Calu3 (cell line): Measurements from ENCODE around the gene NPTXR. TPM values are rescaled to one million over a fixed set of nuclear protein-coding genes. Genes with fewer than 3 reads are reported as not detected.

Source experiments
- BruUV-seq: library from RNA; stranded (reverse); fragments of 400-500 nt; replicated peaks from 2 replicates; lab custom pipeline; 2021; lab: Mats Ljungman, UMichigan
- CTCF ChIA-PET: fragments of 300-600 bp; sonication (Branson Sonifier 250); formaldehyde crosslinking; loops from one replicate; lab custom pipeline; 2022; ENCODE audit warnings: antibody characterized with exemption; lab: Charles Lee
- DNase-seq: peaks from one replicate; pipeline ENCODE4 v3.0.0; 2022
- H3K27ac Mint-ChIP-seq: one replicate; pipeline ENCODE4 v1.8.0; 2022; ENCODE audit warnings: mixed read lengths; ENCODE audit not compliant: unreplicated experiment
- H3K27me3 Mint-ChIP-seq: one replicate; pipeline ENCODE4 v1.8.0; 2022; ENCODE audit warnings: mixed read lengths; ENCODE audit not compliant: unreplicated experiment
- H3K36me3 Mint-ChIP-seq: one replicate; pipeline ENCODE4 v1.8.0; 2022; ENCODE audit warnings: mild to moderate bottlenecking, moderate library complexity, mixed read lengths; ENCODE audit not compliant: insufficient read depth, unreplicated experiment
- H3K4me1 Mint-ChIP-seq: one replicate; pipeline ENCODE4 v1.8.0; 2022; ENCODE audit warnings: mild to moderate bottlenecking, low read depth, mixed read lengths; ENCODE audit not compliant: unreplicated experiment
- H3K4me3 Mint-ChIP-seq: one replicate; pipeline ENCODE4 v1.8.0; 2022; ENCODE audit warnings: mild to moderate bottlenecking, low read depth, moderate library complexity, mixed read lengths; ENCODE audit not compliant: unreplicated experiment
- H3K9me3 Mint-ChIP-seq: one replicate; pipeline ENCODE4 v1.8.0; 2022; ENCODE audit warnings: low read depth, mixed read lengths; ENCODE audit not compliant: unreplicated experiment
- intact Hi-C: fragments of 100-400 bp; cut with micrococcal nuclease; formaldehyde crosslinking; loops from one replicate; pipeline ENCODE4 v1.10.0; 2022; ENCODE audit not compliant: unreplicated experiment
- total RNA-seq: library from RNA; stranded (reverse); gene quantifications from 2 replicates; pipeline ENCODE4 v1.2.3, GENCODE V29; 2022
- TF ChIP-seq, protein P1 (sequence below): fragments of 200-600 bp; IDR thresholded peaks from one replicate; pipeline ENCODE4 v1.8.0; 2022; ENCODE audit warnings: antibody characterized with exemption; ENCODE audit not compliant: unreplicated experiment

Gene NPTXR
- total RNA-seq, 1 experiment from 2014 or later: 6.1 TPM

DNA sequence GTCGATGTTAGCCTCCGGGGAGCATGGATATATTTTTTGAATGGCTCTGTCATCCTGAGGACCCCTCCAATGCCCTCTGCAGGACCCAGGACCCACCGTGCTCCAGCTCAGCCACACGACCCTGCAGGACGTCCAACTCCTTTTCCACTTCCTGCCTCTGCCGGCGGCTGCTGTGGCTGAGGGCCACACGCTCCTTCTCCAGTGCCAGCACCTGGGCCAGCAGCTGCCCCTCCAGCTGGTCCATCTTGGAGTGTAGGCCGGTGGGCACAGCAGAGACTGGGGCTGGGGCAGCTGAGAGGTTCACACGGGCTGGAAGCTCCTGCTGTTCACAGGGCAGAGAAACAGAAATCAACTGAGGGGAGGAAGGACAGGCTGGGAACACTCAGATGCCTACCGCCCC, 15.6 kb downstream of the NPTXR start:
- Mint-ChIP-seq H3K27me3 (peaks cover 33% of the 10 kb centered on the region), H3K4me3 (no peak overlapping the region), H3K36me3 (no peaks in the 10 kb centered on the region), H3K4me1 (peaks cover 7% of the 10 kb centered on the region), H3K9me3 (no peaks in the 10 kb centered on the region), H3K27ac (no peak overlapping the region)
- TF ChIP-seq, protein P1, sequence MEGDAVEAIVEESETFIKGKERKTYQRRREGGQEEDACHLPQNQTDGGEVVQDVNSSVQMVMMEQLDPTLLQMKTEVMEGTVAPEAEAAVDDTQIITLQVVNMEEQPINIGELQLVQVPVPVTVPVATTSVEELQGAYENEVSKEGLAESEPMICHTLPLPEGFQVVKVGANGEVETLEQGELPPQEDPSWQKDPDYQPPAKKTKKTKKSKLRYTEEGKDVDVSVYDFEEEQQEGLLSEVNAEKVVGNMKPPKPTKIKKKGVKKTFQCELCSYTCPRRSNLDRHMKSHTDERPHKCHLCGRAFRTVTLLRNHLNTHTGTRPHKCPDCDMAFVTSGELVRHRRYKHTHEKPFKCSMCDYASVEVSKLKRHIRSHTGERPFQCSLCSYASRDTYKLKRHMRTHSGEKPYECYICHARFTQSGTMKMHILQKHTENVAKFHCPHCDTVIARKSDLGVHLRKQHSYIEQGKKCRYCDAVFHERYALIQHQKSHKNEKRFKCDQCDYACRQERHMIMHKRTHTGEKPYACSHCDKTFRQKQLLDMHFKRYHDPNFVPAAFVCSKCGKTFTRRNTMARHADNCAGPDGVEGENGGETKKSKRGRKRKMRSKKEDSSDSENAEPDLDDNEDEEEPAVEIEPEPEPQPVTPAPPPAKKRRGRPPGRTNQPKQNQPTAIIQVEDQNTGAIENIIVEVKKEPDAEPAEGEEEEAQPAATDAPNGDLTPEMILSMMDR: no peak
- BruUV-seq: no TSS peak
- no peak for DNase-seq
- CTCF ChIA-PET: no interaction called here
- intact Hi-C loops: no loop called here

DNA sequence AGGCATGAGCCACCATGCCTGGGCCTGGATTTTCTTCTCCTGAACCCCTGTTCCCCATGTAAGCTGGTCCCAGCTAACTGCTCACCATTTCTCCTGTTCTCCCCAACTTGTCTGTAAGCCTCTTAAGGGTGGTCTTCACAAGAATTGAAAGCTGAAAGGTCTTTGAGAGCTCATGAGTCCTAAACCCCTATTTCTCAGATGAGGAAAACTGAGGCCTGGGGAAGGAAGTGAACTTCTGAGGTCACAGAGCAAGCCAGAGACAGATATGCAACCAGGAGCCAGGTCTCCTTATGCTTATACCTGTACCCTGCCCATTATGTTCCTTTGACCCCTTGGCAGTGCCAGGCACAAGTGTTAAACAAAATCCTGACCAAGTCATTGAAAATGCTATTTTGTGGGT, 16.3 kb downstream of the NPTXR start:
- CTCF ChIA-PET: no interaction called here
- intact Hi-C loops: no loop called here
- no peak overlapping the region for H3K27ac Mint-ChIP-seq
- no peak for DNase-seq
- H3K4me1 Mint-ChIP-seq: peaks cover 7% of the 10 kb centered on the region
- H3K27me3 Mint-ChIP-seq: peaks cover 38% of the 10 kb centered on the region
- no peaks in the 10 kb centered on the region for H3K36me3 Mint-ChIP-seq
- no peak overlapping the region for H3K4me3 Mint-ChIP-seq
- no peaks in the 10 kb centered on the region for H3K9me3 Mint-ChIP-seq
- TF ChIP-seq, protein P1: no peak
- no TSS peak for BruUV-seq

DNA sequence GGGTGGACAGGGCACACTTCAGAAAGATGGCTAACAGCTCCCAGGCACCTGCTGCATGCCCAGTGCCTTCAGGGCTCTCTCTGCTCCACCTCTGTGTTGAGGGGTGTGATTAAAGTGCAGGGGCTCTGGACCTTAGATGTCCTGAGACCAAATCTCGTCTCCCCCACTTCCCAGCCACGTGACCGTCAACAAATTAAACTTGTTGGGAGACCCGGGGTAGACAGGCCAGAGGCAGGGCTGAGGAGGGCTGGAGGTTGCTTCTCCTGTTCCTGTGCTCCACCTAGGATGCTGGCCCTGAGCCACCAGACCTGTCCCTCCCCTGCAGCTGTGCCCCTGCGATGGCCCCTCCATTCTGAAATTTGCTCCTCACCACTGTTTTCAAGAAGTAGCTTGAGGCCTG, 17.0 kb downstream of the NPTXR start:
- TF ChIP-seq, protein P1: no peak
- no TSS peak for BruUV-seq
- Mint-ChIP-seq H3K27me3 (peaks cover 45% of the 10 kb centered on the region), H3K27ac (no peak overlapping the region), H3K4me3 (no peak overlapping the region), H3K9me3 (no peaks in the 10 kb centered on the region), H3K4me1 (peaks cover 7% of the 10 kb centered on the region), H3K36me3 (no peaks in the 10 kb centered on the region)
- no peak for DNase-seq
- intact Hi-C loops: no loop called here
- CTCF ChIA-PET: no interaction called here

DNA sequence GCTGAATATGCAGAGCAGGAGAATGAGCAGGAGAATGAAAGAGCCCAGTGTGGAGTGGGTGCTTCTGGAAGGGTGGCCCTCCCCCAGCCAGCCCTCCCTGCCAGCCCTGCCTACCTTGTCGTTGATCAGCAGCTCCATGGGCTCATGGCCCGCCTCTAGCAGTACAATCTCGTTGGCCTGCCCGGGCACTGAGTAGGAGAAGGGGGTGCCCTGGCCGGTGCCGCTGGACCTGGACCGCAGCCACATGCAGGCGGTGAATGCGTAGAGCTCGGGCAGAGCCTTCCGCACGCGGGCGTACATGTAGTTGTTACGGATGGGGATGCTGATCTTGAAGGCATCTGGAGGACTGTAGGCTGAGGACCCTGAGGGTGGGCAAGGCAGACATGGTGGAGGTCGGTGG, 17.4 kb downstream of the NPTXR start:
- no peak overlapping the region for H3K27ac Mint-ChIP-seq
- CTCF ChIA-PET: no interaction called here
- no TSS peak for BruUV-seq
- TF ChIP-seq, protein P1: no peak
- no peaks in the 10 kb centered on the region for H3K9me3 Mint-ChIP-seq
- intact Hi-C loops: no loop called here
- H3K27me3 Mint-ChIP-seq: peaks cover 50% of the 10 kb centered on the region
- DNase-seq: no peak
- H3K4me3 Mint-ChIP-seq: no peak overlapping the region
- H3K4me1 Mint-ChIP-seq: peaks cover 4% of the 10 kb centered on the region
- no peaks in the 10 kb centered on the region for H3K36me3 Mint-ChIP-seq
